ENCODE data around the gene MBLAC1. TPM values are rescaled to one million over a fixed set of nuclear protein-coding genes. Genes with fewer than 3 reads are reported as not detected.

The MBLAC1 gene
- total and polyA plus RNA-seq, 10 of the 15 experiments (the other 5 are each of a cell fraction or from before 2014, with no cell fraction given): 0.24 to 3.2 (median 1.8) TPM; not detected in 1

DNA sequence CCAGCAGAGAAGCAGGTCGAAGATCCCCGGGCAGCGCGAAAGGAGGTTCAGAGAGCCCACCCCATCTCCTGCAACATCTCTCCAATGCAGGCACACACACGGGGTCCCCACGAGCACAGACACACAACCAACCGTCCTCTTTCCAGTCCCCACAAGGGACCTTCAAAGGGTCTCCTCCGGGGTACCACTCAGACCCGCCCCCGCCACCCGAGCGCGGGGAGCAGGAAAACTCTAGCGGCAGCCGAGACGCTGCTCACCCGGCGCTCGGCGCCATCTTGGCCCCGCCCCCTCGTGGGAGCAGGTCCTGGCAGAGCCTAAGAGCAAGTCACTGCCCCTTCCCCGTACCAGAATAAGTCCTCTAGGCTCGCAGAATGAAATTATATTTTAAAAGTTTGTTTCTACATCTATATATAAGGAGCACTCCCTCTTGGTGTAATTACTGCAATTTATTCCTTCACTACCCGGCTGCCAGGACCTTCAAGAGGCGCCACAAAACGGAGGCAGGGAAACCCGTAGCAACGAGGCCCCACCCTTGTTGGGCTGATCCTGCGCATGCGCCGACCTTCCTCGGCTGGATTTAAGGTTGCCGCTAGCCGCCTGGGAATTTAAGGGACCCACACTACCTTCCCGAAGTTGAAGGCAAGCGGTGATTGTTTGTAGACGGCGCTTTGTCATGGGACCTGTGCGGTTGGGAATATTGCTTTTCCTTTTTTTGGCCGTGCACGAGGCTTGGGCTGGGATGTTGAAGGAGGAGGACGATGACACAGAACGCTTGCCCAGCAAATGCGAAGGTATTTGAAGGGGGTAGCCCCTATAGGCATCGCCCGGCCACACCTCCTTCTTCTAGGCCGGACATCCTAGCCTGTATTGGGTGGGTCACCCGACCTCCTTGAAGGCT, 7.4 kb upstream of the MBLAC1 start, which contains the start of the genes CNPY4 and TAF6 (continued):
- TF ChIP-seq, protein P1, sequence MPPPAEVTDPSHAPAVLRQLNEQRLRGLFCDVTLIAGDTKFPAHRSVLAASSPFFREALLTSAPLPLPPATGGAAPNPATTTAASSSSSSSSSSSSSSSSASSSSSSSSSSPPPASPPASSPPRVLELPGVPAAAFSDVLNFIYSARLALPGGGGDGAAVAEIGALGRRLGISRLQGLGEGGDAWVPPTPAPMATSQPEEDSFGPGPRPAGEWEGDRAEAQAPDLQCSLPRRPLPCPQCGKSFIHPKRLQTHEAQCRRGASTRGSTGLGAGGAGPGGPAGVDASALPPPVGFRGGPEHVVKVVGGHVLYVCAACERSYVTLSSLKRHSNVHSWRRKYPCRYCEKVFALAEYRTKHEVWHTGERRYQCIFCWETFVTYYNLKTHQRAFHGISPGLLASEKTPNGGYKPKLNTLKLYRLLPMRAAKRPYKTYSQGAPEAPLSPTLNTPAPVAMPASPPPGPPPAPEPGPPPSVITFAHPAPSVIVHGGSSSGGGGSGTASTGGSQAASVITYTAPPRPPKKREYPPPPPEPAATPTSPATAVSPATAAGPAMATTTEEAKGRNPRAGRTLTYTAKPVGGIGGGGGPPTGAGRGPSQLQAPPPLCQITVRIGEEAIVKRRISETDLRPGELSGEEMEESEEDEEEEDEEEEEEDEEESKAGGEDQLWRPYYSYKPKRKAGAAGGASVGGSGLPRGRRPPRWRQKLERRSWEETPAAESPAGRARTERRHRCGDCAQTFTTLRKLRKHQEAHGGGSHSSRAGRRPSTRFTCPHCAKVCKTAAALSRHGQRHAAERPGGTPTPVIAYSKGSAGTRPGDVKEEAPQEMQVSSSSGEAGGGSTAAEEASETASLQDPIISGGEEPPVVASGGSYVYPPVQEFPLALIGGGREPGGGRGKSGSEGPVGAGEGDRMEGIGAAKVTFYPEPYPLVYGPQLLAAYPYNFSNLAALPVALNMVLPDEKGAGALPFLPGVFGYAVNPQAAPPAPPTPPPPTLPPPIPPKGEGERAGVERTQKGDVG (CRISPR knock-in tag; IDR thresholded peaks at IDR 0.05): no peak
- no peak; the same call in 1 of the 2 replicates for TF ChIP-seq GATAD2B (conservative IDR thresholded peaks at IDR 0.05; ENCODE audit: low read depth)
- no peak for TF ChIP-seq EED (IDR thresholded peaks at IDR 0.05; ENCODE audit: low read depth)
- no peak for TF ChIP-seq SRF (IDR thresholded peaks at IDR 0.05; ENCODE audit: low read depth in 2 of 2, low read length in 2 of 2)
- TF ChIP-seq POLR2A (IDR thresholded peaks at IDR 0.05; ENCODE audit: low read depth, low read length): peak; percentile 86
- TF ChIP-seq MXI1 (IDR thresholded peaks at IDR 0.05; ENCODE audit: low read depth, low read length): peak; percentile 89
- TF ChIP-seq, protein P2, sequence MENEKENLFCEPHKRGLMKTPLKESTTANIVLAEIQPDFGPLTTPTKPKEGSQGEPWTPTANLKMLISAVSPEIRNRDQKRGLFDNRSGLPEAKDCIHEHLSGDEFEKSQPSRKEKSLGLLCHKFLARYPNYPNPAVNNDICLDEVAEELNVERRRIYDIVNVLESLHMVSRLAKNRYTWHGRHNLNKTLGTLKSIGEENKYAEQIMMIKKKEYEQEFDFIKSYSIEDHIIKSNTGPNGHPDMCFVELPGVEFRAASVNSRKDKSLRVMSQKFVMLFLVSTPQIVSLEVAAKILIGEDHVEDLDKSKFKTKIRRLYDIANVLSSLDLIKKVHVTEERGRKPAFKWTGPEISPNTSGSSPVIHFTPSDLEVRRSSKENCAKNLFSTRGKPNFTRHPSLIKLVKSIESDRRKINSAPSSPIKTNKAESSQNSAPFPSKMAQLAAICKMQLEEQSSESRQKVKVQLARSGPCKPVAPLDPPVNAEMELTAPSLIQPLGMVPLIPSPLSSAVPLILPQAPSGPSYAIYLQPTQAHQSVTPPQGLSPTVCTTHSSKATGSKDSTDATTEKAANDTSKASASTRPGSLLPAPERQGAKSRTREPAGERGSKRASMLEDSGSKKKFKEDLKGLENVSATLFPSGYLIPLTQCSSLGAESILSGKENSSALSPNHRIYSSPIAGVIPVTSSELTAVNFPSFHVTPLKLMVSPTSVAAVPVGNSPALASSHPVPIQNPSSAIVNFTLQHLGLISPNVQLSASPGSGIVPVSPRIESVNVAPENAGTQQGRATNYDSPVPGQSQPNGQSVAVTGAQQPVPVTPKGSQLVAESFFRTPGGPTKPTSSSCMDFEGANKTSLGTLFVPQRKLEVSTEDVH (IDR thresholded peaks at IDR 0.05; ENCODE audit: low read depth, partially characterized antibody): no peak
- TF ChIP-seq, protein P3, sequence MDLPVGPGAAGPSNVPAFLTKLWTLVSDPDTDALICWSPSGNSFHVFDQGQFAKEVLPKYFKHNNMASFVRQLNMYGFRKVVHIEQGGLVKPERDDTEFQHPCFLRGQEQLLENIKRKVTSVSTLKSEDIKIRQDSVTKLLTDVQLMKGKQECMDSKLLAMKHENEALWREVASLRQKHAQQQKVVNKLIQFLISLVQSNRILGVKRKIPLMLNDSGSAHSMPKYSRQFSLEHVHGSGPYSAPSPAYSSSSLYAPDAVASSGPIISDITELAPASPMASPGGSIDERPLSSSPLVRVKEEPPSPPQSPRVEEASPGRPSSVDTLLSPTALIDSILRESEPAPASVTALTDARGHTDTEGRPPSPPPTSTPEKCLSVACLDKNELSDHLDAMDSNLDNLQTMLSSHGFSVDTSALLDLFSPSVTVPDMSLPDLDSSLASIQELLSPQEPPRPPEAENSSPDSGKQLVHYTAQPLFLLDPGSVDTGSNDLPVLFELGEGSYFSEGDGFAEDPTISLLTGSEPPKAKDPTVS (IDR thresholded peaks at IDR 0.05; ENCODE audit: low read depth, low read length): 0 out of 2 replicates have a peak, but pooled peaks have one; percentile 50
- no peak for TF ChIP-seq SUZ12 (IDR thresholded peaks at IDR 0.05; ENCODE audit: unreplicated experiment)
- no peak for TF ChIP-seq EZH2 (IDR thresholded peaks at IDR 0.05; ENCODE audit: borderline replicate concordance, control insufficient read depth, low read depth, low read length)
- 0 out of 2 replicates have a peak, but pooled peaks have one; percentile 39 for TF ChIP-seq ASH2L (IDR thresholded peaks at IDR 0.05; ENCODE audit: borderline replicate concordance, low read depth)
- TF ChIP-seq DPF2 (IDR thresholded peaks at IDR 0.05): 0 out of 2 replicates have a peak, but pooled peaks have one; percentile 22
- TF ChIP-seq RUNX3 (IDR thresholded peaks at IDR 0.05; ENCODE audit: low read length): peak; percentile 57
- TF ChIP-seq POLR2AphosphoS2 (IDR thresholded peaks at IDR 0.05; ENCODE audit: low read depth, low read length): no peak; the same call in 1 of the 2 replicates
- TF ChIP-seq, protein P4, sequence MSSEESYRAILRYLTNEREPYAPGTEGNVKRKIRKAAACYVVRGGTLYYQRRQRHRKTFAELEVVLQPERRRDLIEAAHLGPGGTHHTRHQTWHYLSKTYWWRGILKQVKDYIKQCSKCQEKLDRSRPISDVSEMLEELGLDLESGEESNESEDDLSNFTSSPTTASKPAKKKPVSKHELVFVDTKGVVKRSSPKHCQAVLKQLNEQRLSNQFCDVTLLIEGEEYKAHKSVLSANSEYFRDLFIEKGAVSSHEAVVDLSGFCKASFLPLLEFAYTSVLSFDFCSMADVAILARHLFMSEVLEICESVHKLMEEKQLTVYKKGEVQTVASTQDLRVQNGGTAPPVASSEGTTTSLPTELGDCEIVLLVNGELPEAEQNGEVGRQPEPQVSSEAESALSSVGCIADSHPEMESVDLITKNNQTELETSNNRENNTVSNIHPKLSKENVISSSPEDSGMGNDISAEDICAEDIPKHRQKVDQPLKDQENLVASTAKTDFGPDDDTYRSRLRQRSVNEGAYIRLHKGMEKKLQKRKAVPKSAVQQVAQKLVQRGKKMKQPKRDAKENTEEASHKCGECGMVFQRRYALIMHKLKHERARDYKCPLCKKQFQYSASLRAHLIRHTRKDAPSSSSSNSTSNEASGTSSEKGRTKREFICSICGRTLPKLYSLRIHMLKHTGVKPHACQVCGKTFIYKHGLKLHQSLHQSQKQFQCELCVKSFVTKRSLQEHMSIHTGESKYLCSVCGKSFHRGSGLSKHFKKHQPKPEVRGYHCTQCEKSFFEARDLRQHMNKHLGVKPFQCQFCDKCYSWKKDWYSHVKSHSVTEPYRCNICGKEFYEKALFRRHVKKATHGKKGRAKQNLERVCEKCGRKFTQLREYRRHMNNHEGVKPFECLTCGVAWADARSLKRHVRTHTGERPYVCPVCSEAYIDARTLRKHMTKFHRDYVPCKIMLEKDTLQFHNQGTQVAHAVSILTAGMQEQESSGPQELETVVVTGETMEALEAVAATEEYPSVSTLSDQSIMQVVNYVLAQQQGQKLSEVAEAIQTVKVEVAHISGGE (CRISPR knock-in tag; IDR thresholded peaks at IDR 0.05): no peak
- peak; percentile 84 for TF ChIP-seq FOXK2 (IDR thresholded peaks at IDR 0.05)
- 0 out of 2 replicates have a peak, but pooled peaks have one; percentile 19 for TF ChIP-seq SREBF2 (IDR thresholded peaks at IDR 0.05; ENCODE audit: low read length)

Data from GM12878 (cell line).